HAP-1 (cell line): ENCODE measurements around the gene EDN1.
"Not testable (repeated sequence)": the region's sequence is repeated elsewhere in the genome, so short reads cannot be mapped to it uniquely, and the experiment has no call there.

Experiments
- DNase-seq, 2 experiments: peaks; one replicate each; pipeline ENCODE4 v3.0.0-alpha.2; 2016 to 2020; ENCODE audit warnings: low spot score in 2 of 2
- H3K27me3 ChIP-seq: fragments of 250-450 bp; sonication (Bioruptor Pico); 2 replicates; pipeline ENCODE4 v1.5.1; 2020; ENCODE audit warnings: low read depth, mild to moderate bottlenecking, moderate library complexity
- H3K36me3 ChIP-seq: fragments of 250-450 bp; sonication (Bioruptor Pico); replicated peaks from 2 replicates; pipeline ENCODE4 v1.5.1; 2020; ENCODE audit warnings: mild to moderate bottlenecking
- H3K4me1 ChIP-seq: fragments of 250-450 bp; sonication (Bioruptor Pico); 2 replicates; pipeline ENCODE4 v1.5.1; 2020; ENCODE audit warnings: mild to moderate bottlenecking
- H3K4me3 ChIP-seq: fragments of 250-450 bp; sonication (Bioruptor Pico); 2 replicates; pipeline ENCODE4 v1.5.1; 2020; ENCODE audit warnings: mild to moderate bottlenecking, moderate library complexity
- H3K9me3 ChIP-seq: fragments of 250-450 bp; sonication (Bioruptor Pico); 2 replicates; pipeline ENCODE4 v1.5.1; 2020; ENCODE audit warnings: mild to moderate bottlenecking, moderate library complexity
- in situ Hi-C: fragments of 300-500 bp; cut with MboI; formaldehyde crosslinking; loops from 3 replicates; pipeline ENCODE4 v1.14.3; 2020; ENCODE audit warnings: low sequenced_read_pairs, inconsistent platforms, mixed read lengths

The EDN1 gene

DNA sequence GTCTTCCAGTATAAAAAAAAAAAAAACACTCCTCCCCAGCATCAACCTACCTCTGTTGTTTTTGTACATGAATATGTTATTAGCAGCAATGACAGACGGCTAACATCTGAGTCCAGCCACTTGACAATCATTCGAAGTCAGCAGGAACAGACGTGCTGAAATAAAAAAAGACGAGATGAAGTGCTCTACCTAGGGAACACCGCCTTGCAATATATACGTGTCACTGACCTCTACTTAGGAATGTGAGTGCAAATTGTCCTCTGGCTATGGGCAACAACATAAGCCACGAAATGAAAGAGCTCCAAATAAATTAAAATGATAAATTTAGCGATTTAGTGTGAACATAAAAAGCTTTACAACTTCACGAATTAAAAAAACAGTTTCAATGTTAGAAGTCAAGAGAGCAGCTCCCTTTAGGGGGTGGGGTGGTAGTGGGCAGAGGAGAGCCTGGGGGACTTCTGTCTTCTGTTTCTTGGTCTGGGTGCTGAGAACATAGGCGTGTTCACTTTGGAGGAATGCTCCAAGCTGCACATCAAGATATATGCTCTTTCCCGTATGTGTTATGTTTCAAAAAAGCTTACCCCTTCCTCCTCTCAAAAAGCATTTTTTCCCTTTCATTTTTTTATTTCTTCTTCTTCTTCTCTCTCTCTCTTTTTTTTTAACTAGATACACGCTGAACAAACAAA, 23.3 kb downstream of the EDN1 start:
- H3K4me3 ChIP-seq, result no peak overlapping the region
- in situ Hi-C loops, result no loop called here
- DNase-seq, result no peak
- H3K36me3 ChIP-seq, result no peaks in the 10 kb centered on the region
- no peaks in the 10 kb centered on the region for H3K27me3 ChIP-seq
- no peaks in the 10 kb centered on the region for H3K9me3 ChIP-seq
- H3K4me1 ChIP-seq, result no peaks in the 10 kb centered on the region

DNA sequence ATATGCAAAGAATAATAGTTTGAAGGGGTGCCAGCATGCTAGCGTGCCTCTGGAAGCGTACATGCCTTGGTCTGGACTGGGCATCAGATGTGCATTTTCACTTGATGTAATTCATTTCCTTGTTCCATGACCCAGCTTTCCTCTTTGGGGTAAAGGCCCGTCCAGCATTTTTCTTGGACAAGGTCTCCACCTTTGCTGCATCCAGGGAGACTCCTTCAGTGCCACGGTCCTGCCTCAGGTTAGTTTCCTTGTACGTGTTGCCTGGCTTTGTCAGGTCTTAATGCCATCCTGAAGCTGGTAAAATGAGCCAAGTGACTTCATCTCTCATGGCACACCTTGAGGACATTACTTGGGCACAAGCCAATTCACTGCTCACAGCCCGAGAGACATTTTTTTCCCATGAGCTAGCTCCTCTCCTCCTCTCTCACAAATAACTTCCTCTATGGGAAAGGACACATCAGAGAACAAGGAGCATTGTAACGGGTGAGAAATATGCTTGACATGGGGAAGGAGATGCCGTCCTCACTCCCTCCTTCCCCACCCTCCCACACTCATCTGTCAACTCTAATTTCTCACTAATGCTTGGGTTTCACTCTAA, 23.9 kb downstream of the EDN1 start:
- no peak for DNase-seq
- H3K4me3 ChIP-seq, result no peak overlapping the region
- H3K36me3 ChIP-seq, result no peaks in the 10 kb centered on the region
- in situ Hi-C loops, result no loop called here
- H3K9me3 ChIP-seq, result no peaks in the 10 kb centered on the region
- H3K27me3 ChIP-seq, result no peaks in the 10 kb centered on the region
- H3K4me1 ChIP-seq, result no peaks in the 10 kb centered on the region

DNA sequence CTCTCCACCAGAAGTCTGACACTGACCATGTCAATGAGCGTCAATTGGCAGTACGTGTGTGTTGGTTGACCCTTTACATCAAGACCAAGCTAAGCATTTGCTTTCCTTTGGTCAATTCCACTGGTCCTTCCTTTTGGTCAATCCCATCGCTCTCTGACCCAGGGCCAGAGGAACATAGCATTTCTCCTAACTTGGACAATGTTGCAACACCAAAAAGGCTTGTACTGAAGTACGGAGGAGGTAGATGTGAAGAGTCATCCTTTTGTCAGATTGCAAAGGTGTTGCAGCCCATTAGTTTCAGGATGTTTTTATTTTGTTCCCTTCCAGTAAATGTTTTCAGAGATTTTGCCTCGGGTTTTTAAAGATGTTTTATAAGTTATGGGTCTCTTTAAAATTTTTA, 24.6 kb downstream of the EDN1 start:
- Histone ChIP-seq H3K36me3 (no peaks in the 10 kb centered on the region), H3K9me3 (no peaks in the 10 kb centered on the region), H3K4me3 (no peak overlapping the region), H3K4me1 (no peaks in the 10 kb centered on the region), H3K27me3 (no peaks in the 10 kb centered on the region)
- in situ Hi-C loops, result no loop called here
- no peak for DNase-seq

DNA sequence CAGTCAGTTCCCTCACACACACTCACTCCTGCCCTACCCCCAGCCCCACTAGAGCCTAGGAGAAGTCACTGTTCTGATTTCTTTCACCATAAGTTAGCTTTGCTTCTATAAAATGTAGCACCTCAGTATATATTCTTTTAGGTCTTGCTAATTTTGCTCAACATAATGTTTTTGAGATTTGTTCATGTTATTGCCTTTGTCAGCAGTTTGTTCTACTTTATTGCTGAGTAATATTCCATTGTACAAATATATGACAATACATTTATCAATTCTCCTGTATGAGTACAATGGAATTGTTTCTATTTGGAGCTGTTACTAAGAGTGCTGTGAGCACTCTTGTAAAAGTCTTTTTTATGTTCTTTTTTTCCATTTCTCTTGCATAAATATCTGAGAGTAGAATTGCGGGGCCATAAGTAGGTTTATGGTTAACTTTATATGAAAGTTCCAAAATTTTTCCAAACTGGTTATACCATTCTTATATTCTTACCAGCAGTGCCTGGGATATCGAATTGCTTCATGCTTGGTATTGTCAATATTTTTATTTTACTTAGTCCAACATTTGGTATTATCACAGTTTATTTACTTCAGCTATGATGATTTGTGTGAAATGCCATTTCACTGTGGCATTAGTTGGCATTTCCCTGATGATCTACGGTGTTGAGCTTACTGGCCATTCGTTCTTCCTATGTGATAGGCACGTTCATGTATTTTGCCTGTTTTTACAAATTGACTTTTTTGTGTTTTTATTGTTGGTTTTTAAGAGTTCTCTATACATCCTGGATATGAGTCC, 25.3 kb downstream of the EDN1 start:
- no peaks in the 10 kb centered on the region for H3K4me1 ChIP-seq
- no peaks in the 10 kb centered on the region for H3K9me3 ChIP-seq
- no peak for DNase-seq
- no peak overlapping the region for H3K4me3 ChIP-seq
- in situ Hi-C loops, result no loop called here
- no peaks in the 10 kb centered on the region for H3K27me3 ChIP-seq
- H3K36me3 ChIP-seq, result no peaks in the 10 kb centered on the region

DNA sequence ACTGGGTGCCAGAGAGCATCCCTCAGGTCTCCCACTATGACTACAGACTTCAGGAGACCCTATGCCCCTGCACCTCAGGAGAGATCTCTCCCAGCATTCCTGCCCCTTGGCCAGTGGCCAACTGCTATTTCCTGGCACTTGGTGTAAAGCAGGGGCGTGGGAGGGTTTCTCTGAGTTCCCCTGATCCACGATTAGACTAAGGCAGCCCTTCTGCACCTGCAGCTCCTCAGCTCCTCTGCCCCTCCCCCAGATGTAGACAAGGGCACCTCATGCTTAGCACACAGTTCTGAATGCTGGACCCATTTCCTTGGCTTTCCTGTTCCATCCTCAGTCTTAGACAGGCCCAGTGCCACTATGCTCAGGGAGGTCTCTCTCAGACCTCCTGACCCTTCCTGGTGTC, 28.6 kb downstream of the EDN1 start:
- in situ Hi-C loops, result no loop called here
- DNase-seq, result no peak
- no peak overlapping the region for H3K4me3 ChIP-seq
- no peaks in the 10 kb centered on the region for H3K4me1 ChIP-seq
- no peaks in the 10 kb centered on the region for H3K9me3 ChIP-seq
- no peaks in the 10 kb centered on the region for H3K36me3 ChIP-seq
- H3K27me3 ChIP-seq, result no peaks in the 10 kb centered on the region

DNA sequence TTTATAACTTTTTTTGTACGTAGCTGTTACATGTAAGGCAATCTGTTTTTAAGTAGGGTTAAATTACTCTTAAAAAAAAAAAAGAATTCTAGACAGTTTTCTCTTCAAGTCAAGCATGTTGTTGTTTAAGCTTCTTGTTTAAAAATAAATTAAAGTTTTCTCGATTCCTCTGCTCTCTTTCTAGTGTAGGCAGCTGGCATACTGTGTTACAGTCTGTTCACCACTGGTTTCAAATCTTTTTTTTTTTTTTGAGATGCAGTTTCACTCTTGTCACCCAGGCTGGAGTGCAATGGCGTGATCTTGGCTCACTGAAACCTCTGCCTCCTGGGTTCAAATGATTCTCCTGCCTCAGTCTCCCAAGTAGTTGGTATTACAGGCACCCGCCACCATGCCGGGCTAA, 29.9 kb downstream of the EDN1 start:
- H3K36me3 ChIP-seq, DNase-seq, H3K4me3 ChIP-seq, H3K4me1 ChIP-seq, in situ Hi-C loops, H3K9me3 ChIP-seq, H3K27me3 ChIP-seq: not testable (repeated sequence)

DNA sequence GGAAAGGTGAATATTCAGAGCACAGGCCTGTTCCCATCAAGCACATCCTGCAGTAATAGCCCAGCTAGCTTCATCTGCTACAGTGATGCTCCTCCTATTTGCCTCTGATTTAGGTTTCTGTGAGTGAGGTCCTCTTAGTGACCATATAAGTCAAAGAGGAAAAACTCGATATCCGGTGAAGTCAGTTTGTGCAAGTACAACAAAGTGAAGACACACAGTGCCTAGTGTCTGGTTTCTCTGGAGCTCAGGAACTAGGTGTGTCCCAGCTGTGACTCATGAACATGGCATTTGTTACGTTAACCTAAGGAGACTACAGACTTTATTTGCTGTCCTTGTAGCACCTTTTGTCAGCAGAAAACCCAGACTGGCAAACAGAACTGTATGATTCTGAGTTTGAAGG, 33.9 kb downstream of the EDN1 start:
- DNase-seq, result no peak
- in situ Hi-C loops, result no loop called here
- no peaks in the 10 kb centered on the region for H3K9me3 ChIP-seq
- H3K4me3 ChIP-seq, result no peak overlapping the region
- H3K36me3 ChIP-seq, result no peaks in the 10 kb centered on the region
- H3K27me3 ChIP-seq, result no peaks in the 10 kb centered on the region
- H3K4me1 ChIP-seq, result no peaks in the 10 kb centered on the region

DNA sequence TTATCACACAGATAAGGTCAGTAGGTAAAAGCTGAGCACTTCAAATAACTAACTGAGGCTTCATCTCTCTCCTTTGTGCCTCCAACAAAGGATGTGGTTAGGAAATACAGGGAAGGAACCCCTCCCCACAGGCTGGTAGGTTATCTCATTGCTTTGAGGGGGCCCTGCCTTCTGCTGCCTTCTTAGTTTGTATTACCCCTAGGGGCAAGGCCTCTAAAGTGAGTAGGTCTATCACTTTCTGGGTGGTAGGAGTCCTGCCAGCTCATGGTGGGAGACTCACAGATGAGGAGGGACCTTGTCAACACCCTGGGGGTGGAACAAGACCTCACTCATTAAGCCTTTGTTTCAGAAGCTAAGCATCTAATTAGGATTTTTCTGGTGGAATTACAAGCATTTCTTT, 34.6 kb downstream of the EDN1 start:
- H3K4me1 ChIP-seq, result no peaks in the 10 kb centered on the region
- DNase-seq, result no peak
- in situ Hi-C loops, result no loop called here
- H3K4me3 ChIP-seq, result no peak overlapping the region
- H3K36me3 ChIP-seq, result no peaks in the 10 kb centered on the region
- H3K27me3 ChIP-seq, result no peaks in the 10 kb centered on the region
- no peaks in the 10 kb centered on the region for H3K9me3 ChIP-seq

DNA sequence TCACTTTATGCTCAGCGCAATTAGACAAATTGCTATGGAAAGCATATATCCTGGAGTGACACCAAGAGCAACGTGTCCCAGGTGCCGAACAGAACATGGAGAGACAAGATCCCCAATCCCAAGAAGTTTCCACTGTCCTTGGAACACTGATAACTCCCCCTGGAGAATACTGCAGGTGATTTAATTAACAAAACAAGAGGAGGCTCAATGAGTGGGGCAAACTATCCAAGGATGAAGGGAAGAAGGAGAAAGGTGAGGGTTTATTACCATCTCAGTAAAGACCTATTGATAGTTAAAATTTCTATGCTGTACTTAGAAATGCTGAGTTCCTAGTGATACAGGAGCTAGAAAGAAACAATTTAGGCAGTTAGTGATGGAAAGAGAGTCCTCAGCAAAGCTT, 35.7 kb downstream of the EDN1 start:
- in situ Hi-C loops, result no loop called here
- H3K9me3 ChIP-seq, result no peaks in the 10 kb centered on the region
- H3K4me3 ChIP-seq, result no peak overlapping the region
- DNase-seq, result no peak
- H3K27me3 ChIP-seq, result no peaks in the 10 kb centered on the region
- H3K36me3 ChIP-seq, result no peaks in the 10 kb centered on the region
- no peaks in the 10 kb centered on the region for H3K4me1 ChIP-seq

DNA sequence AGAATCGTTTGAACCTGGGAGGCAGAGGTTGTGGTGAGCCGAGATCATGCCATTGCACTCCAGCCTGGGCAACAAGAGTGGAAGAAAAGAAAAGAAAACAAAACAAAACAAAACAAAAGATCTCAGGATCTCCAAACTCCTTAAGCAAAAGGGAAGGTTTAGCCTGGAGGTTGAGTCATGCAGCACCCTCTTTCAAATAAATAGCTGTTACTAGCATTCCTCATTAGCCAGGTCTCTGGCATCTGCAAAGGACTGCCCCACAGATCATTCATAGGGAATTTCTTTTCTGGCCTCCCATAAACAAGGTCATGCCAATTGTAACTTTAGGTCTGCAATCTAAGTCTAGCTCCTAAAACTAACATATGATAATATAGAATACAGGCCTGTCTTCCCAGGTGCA, 37.2 kb downstream of the EDN1 start:
- Histone ChIP-seq H3K4me1 (no peaks in the 10 kb centered on the region), H3K4me3 (no peak overlapping the region), H3K36me3 (no peaks in the 10 kb centered on the region), H3K9me3 (no peaks in the 10 kb centered on the region), H3K27me3 (no peaks in the 10 kb centered on the region)
- no peak for DNase-seq
- in situ Hi-C loops, result no loop called here

DNA sequence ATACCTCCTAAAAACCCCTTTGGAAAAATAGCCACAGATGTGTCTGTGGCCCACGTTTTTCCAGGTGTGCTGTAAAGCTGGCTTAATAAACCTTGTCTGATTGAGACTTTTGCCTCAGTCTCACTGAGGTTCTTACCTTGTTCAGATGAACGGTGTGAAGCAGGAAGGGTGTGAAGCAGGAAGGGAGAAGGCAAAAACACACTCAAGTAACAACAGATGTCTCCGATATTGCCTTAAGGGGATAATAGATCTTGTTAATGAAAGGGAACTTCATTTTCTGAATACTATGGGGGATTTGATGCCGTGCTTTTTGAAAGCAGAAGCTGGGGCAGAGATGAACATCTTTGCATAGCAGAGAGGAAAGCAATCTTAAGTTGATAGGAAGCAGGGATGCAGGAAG, 37.8 kb downstream of the EDN1 start:
- Histone ChIP-seq H3K4me1 (no peaks in the 10 kb centered on the region), H3K27me3 (no peaks in the 10 kb centered on the region), H3K9me3 (no peaks in the 10 kb centered on the region), H3K4me3 (no peak overlapping the region), H3K36me3 (no peaks in the 10 kb centered on the region)
- in situ Hi-C loops, result no loop called here
- DNase-seq, result no peak

DNA sequence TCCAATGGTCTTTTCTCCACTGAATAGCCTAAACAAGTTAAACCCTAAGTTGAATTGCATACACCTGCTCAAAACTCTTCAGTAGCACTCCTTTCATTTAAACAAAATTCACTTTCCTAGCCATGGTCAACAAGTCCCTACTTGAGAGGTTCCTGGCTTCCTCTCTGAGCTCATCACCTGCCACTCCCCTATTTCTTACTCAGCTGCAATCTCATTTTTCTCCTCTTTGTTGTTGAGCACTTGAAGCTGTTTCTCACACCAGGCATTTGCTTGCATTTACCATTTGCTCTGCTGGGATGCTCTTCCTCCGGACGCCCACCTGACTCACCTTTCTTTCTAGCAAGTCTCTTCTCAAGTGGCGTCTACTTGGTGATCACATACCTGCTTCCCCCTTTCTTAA, 38.5 kb downstream of the EDN1 start:
- Histone ChIP-seq H3K4me1 (no peaks in the 10 kb centered on the region), H3K9me3 (no peaks in the 10 kb centered on the region), H3K4me3 (no peak overlapping the region), H3K27me3 (no peaks in the 10 kb centered on the region), H3K36me3 (no peaks in the 10 kb centered on the region)
- no peak for DNase-seq
- in situ Hi-C loops, result no loop called here

DNA sequence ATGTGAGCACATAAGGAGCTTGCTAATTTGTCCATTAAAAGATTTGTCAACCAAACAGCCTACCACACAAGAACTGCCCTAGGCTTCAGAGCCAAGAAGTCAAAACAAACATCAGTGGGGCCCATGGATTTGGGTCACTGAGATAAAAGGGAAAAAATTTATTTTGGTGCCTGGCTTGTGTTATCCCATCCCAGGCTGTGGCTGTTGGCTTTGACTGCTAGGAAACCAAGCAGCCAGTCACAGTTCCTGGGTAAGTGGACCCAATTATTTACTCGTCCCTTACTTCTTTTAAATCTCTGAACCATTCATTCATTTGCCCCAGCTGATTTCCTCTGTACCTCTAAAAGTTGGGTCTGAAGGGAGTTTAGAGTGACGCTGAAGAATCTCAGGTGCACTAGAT, 41.3 kb downstream of the EDN1 start:
- no peaks in the 10 kb centered on the region for H3K4me1 ChIP-seq
- H3K36me3 ChIP-seq, result no peaks in the 10 kb centered on the region
- H3K9me3 ChIP-seq, result no peaks in the 10 kb centered on the region

DNA sequence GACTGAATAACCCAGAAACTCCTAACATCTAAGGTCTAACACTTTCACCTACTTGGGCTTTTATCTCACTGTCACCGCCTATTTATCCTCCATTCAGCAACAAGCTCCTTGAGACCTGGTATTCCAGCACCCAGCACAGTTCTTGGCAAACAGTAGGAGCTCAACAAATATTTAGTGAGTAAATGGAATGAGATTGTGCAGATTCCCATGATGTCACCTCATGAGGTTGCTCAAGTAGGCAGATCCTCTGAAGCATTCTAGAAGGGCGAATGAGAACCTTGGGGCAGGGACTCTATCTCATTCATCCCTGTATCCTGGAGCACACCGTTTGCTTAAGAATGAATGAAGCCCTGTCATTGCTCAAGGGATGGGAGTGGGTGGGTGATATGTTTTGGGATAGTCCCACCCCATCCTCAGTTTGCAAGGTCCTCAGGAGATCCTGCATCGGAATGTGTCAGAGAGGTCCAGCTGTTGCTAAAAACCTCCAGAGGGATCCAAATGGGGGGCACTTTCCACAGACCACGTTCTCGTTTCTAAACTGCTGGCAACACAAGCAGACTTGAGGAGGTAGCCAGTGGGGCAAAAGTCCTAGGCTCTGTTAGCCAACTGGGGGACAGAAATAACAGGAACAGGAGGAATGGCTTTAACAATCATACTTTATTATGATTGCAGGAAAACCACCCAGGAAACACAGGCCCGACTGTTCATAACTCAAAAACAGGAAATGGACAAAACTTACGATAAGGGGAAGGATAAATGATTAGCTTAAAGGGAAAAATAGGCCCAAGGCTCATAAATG, 42.0 kb downstream of the EDN1 start:
- no peaks in the 10 kb centered on the region for H3K9me3 ChIP-seq
- no peak overlapping the region for H3K4me3 ChIP-seq
- H3K36me3 ChIP-seq, result no peaks in the 10 kb centered on the region
- no peaks in the 10 kb centered on the region for H3K27me3 ChIP-seq
- H3K4me1 ChIP-seq, result no peaks in the 10 kb centered on the region
- DNase-seq, result no peak
- in situ Hi-C loops, result no loop called here

More for the DNA sequence above, 41.3 kb downstream of the EDN1 start:
- no peak for DNase-seq
- no peaks in the 10 kb centered on the region for H3K27me3 ChIP-seq
- no peak overlapping the region for H3K4me3 ChIP-seq
- in situ Hi-C loops, result no loop called here
